GM21447 (cell line): ENCODE results near the gene PXDN.
"Not testable (repeated sequence)": the region's sequence is repeated elsewhere in the genome, so short reads cannot be mapped to it uniquely, and the experiment has no call there.

Experiments used
- ATAC-seq: cut with Tn5 transposase; IDR thresholded peaks from one replicate; pipeline ENCODE4 v1.9.1; 2021; ENCODE audit not compliant: unreplicated experiment

PXDN gene

DNA sequence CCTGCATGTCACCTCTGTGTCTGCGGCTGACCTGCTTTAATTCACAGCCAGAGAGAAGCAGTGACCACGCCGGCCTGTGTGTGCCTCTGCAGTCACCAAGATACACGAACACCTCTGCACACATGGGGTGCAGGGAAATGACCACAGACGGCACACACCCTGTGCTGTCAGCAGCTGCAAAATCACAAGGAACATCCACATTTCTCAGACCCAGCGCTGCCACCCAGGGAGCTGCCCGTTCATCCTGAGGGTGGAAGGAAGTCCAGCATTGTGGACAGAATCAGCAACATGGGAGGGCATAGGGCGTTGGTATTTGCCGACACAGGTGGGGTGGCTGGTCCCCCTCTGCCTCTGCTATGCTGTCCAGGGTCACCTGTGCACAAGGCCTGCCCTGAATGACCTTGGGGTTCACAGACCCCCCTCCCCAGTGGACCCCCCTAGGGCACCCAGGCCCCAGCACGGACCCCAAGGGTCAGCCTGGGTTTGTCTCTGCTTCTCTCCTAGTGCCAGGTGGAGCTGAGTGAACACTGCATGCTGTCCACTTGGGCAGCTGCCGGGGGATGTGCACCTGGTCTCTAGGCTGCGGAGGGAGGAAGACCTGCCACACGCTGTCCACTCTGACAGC is 107.4 kb downstream of the PXDN start:
- no peak for ATAC-seq

DNA sequence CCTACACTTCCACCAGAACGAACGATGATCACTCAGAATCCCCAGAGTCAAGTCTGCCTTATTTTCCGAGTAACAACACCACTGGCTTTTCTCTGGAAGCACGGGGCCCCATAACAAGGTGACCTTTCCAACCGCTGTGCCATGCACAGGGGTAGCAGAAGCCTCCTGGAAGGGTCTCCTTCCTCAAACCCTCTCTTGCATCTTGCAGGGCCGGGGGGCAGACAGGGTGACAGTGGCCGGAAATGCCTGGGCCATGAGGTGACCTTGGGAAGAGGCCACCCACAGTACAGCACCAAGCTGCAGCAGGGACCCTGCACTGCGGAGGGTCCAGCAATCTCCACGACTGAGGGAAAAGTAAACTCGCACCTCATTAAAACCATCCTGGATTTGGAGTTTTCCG is 108.5 kb downstream of the PXDN start:
- no peak for ATAC-seq

- ATAC-seq = no peak
Observed at GRCh38 chr2:1634681-1635341, 109.5 kb downstream of the PXDN start.

DNA sequence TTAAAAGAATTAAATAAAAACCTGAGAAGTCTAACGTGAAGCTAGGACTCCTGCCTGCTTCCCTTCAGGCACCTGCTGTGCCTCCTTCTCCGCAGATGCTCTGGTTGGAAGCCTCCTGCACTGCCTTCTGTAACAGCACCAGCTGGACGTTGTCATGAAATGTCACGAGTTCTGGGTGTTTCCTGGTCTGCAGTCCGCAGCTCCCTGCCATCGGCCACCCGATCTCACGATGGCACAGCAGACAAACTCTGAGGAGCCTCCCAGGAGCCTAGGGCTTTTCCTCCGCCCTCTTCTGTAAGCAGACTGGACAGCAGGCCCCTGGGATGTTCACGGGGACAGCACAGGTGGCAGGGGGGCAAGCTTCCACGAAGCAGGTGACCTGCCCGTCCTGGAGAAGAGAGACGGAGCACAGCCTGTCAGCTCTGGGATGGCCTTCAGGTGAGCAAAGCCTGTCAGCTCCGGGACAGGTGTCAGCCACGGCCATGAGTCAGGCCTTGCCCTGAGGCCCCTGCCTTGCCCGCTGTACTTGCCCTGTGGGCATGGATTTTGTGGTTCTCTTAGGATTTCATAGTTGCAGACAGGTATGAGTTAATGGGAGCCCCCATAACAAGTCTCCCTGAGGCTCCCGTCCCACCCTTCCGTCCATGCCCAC is 110.3 kb downstream of the PXDN start:
- ATAC-seq = no peak

- no peak for ATAC-seq
Observed at GRCh38 chr2:1633092-1633671, 111.1 kb downstream of the PXDN start.

DNA sequence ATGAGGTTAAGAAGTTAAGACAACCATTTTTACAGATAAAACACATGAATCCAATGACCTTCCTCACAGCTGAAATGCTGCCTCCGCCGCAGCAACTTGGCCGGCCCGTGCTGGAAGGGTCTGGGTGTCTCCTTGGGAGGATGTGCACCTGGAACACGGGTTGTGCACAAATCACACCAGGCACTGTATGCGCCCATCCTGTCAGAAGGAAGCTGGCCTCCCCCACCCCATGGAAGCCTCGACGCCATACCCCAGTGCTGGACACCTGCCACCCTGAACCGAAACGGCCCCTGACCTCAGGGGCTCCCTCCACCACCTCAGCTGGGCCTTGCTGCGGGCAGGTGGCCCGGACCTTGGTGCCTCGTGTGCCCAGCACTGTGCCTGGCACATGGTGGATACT is 111.8 kb downstream of the PXDN start:
- ATAC-seq = no peak

DNA sequence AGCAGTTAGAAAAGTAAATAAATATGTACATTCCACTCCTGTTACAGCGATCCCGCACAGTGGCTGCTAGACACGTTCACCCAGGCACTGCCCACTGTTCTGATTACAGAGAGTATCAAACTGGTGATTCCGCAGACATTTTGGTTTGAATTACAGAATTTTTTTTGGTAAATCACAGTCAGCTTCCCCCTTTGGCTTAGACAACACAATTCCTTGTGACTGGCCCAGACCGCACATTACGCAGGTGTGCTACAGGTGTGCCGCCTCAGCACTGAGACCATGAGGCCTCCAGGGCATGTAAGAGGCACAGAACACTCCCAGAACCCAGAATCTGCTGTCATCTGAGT is 112.3 kb downstream of the PXDN start:
- ATAC-seq = no peak

DNA sequence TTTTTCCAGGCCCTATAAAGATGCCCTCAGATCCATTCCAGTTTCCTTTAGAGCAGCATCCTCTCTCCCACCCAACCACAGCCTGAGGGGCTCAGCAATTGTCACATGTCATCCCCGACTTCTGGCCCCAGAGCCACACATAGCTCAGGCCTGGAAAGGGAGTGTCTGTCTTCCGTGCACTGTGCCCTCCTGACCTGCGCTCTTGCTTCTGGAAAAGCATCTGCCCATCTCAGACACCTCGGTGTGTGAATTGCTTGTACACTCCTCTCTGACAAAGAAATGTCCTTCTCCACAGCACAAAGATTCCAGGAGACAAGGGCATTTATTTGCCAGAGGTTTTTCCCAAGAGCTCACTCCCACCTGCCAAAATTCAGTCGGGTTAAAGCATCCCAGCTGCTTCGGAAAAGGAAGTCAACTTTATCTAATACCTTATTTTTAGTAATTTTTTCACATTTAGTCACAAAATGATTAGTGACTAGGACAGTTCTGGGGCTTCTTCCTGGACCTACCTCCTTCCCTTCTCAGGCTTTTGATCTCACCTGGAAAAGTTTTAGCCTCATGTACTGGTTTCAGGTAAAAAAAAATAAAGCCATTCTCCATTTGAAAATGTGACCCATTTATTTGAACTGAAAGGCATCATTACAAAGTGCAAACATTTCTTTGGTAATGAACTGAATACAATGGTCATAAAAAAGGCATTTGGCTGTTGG is 112.9 kb downstream of the PXDN start:
- no peak for ATAC-seq

DNA sequence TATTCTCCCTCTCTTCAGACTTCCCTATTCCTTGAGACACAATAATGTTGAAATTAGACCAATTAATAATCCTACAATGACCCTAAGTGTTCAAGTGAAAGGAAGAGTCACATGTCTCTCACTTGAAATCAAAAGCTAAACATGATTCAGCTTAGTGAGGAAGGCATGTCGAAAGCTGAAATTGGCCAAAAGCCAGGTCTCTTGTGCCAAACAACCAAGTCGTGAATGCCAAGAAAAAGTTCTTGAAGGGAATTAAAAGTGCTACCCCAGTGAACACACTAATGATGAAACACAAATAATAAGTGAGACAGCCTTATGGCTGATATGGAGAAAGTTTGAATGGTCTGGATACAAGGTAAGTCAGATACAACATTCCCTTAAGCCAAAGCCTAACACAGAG is 115.4 kb downstream of the PXDN start:
- ATAC-seq = no peak

GRCh38 chr2:1627628-1628381 is 116.5 kb downstream of the PXDN start:
- ATAC-seq = no peak

GRCh38 chr2:1626271-1626681 is 118.0 kb downstream of the PXDN start:
- ATAC-seq = no peak

DNA sequence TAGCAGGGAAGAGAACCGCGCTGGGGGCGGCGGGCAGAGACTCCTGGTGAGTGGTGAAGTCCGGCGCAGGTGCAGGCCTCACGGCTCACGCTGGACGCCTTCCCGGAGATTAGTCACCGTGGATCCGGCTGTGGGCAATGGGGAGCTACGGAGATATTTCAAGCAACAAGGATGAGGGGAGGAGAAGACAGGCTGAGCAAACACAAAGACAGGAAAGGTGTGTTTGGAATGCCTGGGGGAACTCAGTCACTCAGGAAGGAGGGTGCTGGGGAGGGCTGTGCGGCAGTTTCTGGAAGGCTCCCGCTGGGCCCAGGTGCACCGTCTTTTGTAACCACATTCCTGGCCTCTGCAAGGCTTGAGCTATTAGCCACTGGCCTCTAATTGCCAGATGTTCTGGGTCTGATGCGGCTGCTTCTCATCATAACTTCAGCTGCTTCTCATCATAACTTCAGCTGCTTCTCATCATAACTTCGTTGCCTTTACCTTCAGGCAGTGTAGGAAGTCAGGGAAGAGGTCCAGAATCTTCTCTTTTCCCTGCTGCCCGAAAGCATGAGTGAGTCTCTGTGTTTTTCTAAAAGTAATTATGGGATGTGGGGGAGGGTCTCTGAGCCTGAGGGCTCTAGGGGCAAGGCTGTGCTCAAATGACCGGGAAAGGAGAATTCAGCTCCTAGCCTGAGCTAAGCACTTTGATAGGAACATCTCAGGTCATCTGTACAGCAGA is 118.9 kb downstream of the PXDN start:
- no peak for ATAC-seq

DNA sequence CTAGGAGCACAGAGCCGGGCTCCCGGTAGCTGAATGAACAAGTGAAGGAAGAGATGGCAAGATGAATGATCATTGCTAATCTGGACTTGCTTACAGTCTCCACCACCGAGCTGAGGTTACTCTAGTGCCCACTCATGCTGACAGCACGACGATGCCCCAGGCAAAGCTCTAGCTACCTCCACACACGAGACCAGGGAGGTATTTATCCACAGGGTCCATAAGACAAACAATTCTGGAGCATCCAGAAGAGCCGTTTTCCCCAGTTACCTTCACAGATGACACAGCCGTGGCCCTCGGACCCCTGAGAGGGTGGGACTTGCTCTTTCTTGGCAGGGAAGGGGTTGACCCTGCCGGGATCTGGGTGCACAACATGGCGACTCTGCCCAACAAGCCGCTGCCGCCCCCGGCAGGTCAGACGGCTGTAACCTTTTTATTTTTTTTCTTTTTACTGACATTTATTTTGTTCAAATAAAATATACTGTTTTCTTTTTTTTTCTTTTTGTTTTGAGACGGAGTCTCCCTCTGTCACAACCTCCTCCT is 120.3 kb downstream of the PXDN start:
- ATAC-seq = no peak

DNA sequence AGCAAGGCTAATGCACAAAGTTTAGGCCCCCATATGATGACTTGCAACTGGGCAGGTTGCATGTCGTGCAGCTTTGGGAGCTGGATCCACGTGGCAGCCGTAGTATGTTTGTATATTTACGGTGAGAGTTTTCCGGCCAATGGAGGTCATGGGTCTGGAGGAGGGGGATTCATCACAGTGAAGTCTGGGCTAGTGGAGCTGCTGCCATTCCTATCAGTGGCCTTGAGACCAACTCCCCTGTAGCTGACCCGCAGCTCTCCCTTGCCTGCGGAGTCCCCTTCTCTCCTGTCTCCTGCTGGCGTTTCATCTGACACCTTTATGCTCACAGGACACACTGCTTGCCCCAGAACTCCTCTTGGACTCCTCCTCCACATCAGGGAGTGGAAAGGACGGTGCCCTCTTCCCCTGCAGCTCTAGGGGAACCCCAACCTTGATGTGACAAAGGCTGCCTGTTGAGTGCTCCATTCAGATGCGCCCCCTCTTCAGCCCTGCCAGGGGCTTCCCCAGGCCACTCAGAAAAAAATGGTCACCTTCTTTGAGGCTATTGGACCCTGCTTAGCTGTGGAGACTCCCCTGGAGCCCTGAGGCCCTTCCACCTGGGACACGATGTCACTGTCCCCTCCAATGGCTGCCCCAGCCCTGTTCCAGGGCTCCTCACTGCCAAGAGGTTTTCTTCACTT is 121.7 kb downstream of the PXDN start:
- ATAC-seq = no peak

- not testable (repeated sequence) for ATAC-seq
Observed at GRCh38 chr2:1621976-1622375, 122.3 kb downstream of the PXDN start.

DNA sequence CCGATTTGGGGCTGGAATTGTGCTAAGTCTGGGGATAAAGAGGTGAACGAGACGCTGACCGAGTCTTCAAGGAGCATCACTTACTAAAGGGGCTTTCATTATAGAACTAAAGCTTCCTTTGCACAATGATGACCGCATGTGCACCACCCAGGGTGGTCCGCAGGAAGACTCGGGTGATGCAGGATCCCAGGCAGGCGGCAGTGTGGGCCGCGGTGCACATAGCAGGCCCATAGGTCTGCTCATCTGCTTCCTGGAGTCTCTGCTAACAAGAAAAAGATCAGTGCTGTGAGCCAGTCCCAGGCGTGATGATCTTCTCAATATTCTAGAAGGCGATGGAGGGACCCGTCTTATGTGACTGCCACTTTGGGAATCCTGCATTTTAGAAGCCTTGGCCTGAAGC is 122.8 kb downstream of the PXDN start:
- no peak for ATAC-seq

DNA sequence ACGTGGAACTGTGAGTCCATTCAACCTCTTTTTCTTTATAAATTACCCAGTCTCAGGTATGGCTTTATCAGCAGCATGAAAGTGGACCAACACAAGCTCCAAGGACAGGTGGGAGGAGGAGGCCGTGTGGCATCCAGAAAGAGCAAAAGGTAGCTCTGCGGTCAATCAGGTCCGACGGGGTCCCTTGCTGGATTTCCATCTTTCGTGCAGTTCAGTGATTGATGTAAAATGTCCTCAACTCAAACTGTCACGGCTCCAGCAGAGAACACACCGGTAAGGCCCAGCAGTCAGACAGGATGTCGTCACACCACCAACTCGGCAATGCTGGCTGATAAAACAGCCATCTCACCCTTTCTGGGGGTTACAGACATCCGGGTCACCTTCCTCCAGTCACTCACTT is 123.3 kb downstream of the PXDN start:
- ATAC-seq = no peak

DNA sequence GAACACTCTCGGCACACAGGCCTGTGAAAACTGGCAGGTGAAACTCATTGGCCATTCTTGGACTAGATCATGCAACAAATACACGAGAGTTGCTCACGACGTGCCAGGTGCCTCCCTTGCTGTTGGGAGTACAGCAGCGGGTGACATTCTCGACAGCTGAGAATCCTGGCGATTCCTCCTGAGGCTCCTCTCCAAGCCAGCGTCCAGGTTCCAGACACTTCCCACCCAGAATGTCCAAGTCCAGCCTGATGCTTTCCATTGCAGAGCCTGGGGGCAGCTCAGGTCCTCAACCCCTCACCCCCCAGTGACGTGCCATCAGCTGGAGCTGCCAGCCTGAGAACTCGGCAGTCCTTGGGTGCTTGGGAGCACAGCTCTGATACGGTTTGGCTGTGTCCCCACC is 124.2 kb downstream of the PXDN start:
- no peak for ATAC-seq

DNA sequence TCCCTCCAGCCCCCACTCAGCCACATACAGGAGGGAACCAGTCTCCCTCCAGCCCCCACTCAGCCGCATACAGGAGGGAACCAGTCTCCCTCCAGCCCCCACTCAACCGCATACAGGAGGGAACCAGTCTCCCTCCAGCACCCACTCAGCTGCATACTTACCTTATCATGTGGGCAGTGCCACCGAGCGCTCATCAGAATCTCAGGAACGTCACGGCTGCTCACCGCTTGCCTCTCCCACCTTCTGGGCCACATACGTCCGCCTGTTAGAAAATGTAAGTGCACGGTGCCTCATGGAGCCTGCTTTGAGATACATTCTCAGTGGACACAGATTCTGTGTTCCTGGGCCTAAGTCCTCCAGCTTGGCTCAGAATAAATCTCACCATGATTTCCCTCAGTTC is 124.8 kb downstream of the PXDN start:
- no peak for ATAC-seq
